Measurements from ENCODE around the gene SSX5. TPM values are rescaled to one million over a fixed set of nuclear protein-coding genes. Genes with fewer than 3 reads are reported as not detected.
"Not testable (repeated sequence)": the region's sequence is repeated elsewhere in the genome, so short reads cannot be mapped to it uniquely, and the experiment has no call there.

SSX5 gene
- 0.96 TPM in 1 of 2 replicates, not detected in the other for total RNA-seq (2014; rRNA removed; shearing (Covaris generic))

GRCh38 chrX:48196745-48197201 lies at the start of gene SSX5:
Gene SSX5 (minus strand): TSS chrX:48196795. CDS start chrX:48195358, 1,437 bp downstream.
- no peak for DNase-seq (ENCODE audit: low read depth)

GRCh38 chrX:48224196-48224595 lies 27.6 kb upstream of the SSX5 start:
- not testable (repeated sequence) for DNase-seq (ENCODE audit: low read depth)

GRCh38 chrX:48214341-48214740 lies 17.7 kb upstream of the SSX5 start:
- not testable (repeated sequence) for DNase-seq (ENCODE audit: low read depth)

- not testable (repeated sequence) for DNase-seq (ENCODE audit: low read depth)
Measured at GRCh38 chrX:48190024-48190423, 6.6 kb downstream of the SSX5 start.

- not testable (repeated sequence) for DNase-seq (ENCODE audit: low read depth)
Measured at GRCh38 chrX:48181882-48182281, 14.7 kb downstream of the SSX5 start.

GRCh38 chrX:48180811-48181210 lies 15.8 kb downstream of the SSX5 start:
- DNase-seq (ENCODE audit: low read depth) = no peak

GRCh38 chrX:48179691-48180090 lies 16.9 kb downstream of the SSX5 start:
- no peak for DNase-seq (ENCODE audit: low read depth)

- not testable (repeated sequence) for DNase-seq (ENCODE audit: low read depth)
Measured at GRCh38 chrX:48166322-48166721, 30.3 kb downstream of the SSX5 start.

GRCh38 chrX:48165241-48165640 lies 31.4 kb downstream of the SSX5 start:
- peak; percentile 85 for DNase-seq (ENCODE audit: low read depth)

- DNase-seq (ENCODE audit: low read depth) = no peak
Measured at GRCh38 chrX:48156014-48156413, 40.6 kb downstream of the SSX5 start.

GRCh38 chrX:48154796-48155195 lies 41.8 kb downstream of the SSX5 start:
- DNase-seq (ENCODE audit: low read depth) = no peak

GRCh38 chrX:48153769-48154168 lies 42.8 kb downstream of the SSX5 start:
- DNase-seq (ENCODE audit: low read depth) = no peak

- not testable (repeated sequence) for DNase-seq (ENCODE audit: low read depth)
Measured at GRCh38 chrX:48142697-48143096, 53.9 kb downstream of the SSX5 start.

GRCh38 chrX:48141810-48142508 lies 54.6 kb downstream of the SSX5 start:
- DNase-seq (ENCODE audit: low read depth) = not testable (repeated sequence)

GRCh38 chrX:48139076-48139475 lies 57.5 kb downstream of the SSX5 start:
- DNase-seq (ENCODE audit: low read depth) = not testable (repeated sequence)

Other genes starting within 250 kb of the SSX5 start
- 4.1 and 5.7 TPM in 2 replicates for gene ZNF182, start 192.8 kb downstream of the SSX5 start, total RNA-seq (2014; rRNA removed; shearing (Covaris generic))
- not detected in 2 replicates for gene SPACA5, start 189.8 kb downstream of the SSX5 start, total RNA-seq (2014; rRNA removed; shearing (Covaris generic))
- gene ZNF630, start 125.2 kb downstream of the SSX5 start, total RNA-seq (2014; rRNA removed; shearing (Covaris generic)) = 3.0 and 3.2 TPM in 2 replicates
- gene SPACA5B, start 66.2 kb downstream of the SSX5 start, total RNA-seq (2014; rRNA removed; shearing (Covaris generic)) = not detected in 2 replicates
- 5.8 and 8.9 TPM in 2 replicates for gene SSX1, start 58.6 kb upstream of the SSX5 start, total RNA-seq (2014; rRNA removed; shearing (Covaris generic))
- not detected in 2 replicates for gene SSX3, start 159.9 kb upstream of the SSX5 start, total RNA-seq (2014; rRNA removed; shearing (Covaris generic))
- gene SSX4, start 186.7 kb upstream of the SSX5 start, total RNA-seq (2014; rRNA removed; shearing (Covaris generic)) = not detected in 2 replicates
- gene SSX4B, start 215.2 kb upstream of the SSX5 start, total RNA-seq (2014; rRNA removed; shearing (Covaris generic)) = not detected in 2 replicates

All from M059J (cell line).